Nephron progenitor cell (in vitro differentiated cells): ENCODE data around the gene BANP.
"Not testable (repeated sequence)": the region's sequence is repeated elsewhere in the genome, so short reads cannot be mapped to it uniquely, and the experiment has no call there.

Source experiments
- DNase-seq: peaks from one replicate; pipeline ENCODE4 v3.0.0; 2021
- H3K27ac Mint-ChIP-seq: 2 replicates; pipeline ENCODE4 v1.8.0; 2021; ENCODE audit warnings: mild to moderate bottlenecking, moderate library complexity, mixed read lengths
- H3K27me3 Mint-ChIP-seq: 2 replicates; pipeline ENCODE4 v1.8.0; 2021; ENCODE audit warnings: mild to moderate bottlenecking, low read depth, mixed read lengths; ENCODE audit not compliant: poor library complexity
- H3K36me3 Mint-ChIP-seq: 2 replicates; pipeline ENCODE4 v1.8.0; 2021; ENCODE audit warnings: low read depth, mixed read lengths
- H3K4me1 Mint-ChIP-seq: 2 replicates; pipeline ENCODE4 v1.8.0; 2021; ENCODE audit warnings: mixed read lengths
- H3K4me3 Mint-ChIP-seq: 2 replicates; pipeline ENCODE4 v1.8.0; 2021; ENCODE audit warnings: mild to moderate bottlenecking, moderate library complexity, mixed read lengths
- H3K9me3 Mint-ChIP-seq: 2 replicates; pipeline ENCODE4 v1.8.0; 2021; ENCODE audit warnings: mild to moderate bottlenecking, moderate library complexity, mixed read lengths
- TF ChIP-seq, protein P1 (sequence below): fragments of 200-600 bp; sonication (generic); IDR thresholded peaks from 2 replicates; pipeline ENCODE4 v1.5.0; 2021; ENCODE audit warnings: antibody characterized with exemption

The BANP gene

GRCh38 chr16:88020516-88020885 is 69.3 kb downstream of the BANP start:
- Mint-ChIP-seq H3K9me3 (no peaks in the 10 kb centered on the region), H3K4me1 (peaks cover 48% of the 10 kb centered on the region), H3K27me3 (peaks cover 7% of the 10 kb centered on the region), H3K4me3 (no peak overlapping the region), H3K36me3 (peaks cover 17% of the 10 kb centered on the region), H3K27ac (peak overlapping the region; percentile 6)
- DNase-seq = no peak
- TF ChIP-seq, protein P1, sequence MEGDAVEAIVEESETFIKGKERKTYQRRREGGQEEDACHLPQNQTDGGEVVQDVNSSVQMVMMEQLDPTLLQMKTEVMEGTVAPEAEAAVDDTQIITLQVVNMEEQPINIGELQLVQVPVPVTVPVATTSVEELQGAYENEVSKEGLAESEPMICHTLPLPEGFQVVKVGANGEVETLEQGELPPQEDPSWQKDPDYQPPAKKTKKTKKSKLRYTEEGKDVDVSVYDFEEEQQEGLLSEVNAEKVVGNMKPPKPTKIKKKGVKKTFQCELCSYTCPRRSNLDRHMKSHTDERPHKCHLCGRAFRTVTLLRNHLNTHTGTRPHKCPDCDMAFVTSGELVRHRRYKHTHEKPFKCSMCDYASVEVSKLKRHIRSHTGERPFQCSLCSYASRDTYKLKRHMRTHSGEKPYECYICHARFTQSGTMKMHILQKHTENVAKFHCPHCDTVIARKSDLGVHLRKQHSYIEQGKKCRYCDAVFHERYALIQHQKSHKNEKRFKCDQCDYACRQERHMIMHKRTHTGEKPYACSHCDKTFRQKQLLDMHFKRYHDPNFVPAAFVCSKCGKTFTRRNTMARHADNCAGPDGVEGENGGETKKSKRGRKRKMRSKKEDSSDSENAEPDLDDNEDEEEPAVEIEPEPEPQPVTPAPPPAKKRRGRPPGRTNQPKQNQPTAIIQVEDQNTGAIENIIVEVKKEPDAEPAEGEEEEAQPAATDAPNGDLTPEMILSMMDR = no peak

GRCh38 chr16:88021041-88021970 is 70.1 kb downstream of the BANP start:
- H3K4me3 Mint-ChIP-seq, H3K27me3 Mint-ChIP-seq, DNase-seq, H3K27ac Mint-ChIP-seq, H3K9me3 Mint-ChIP-seq: not testable (repeated sequence)
- peaks cover 17% of the 10 kb centered on the region for H3K36me3 Mint-ChIP-seq
- peaks cover 48% of the 10 kb centered on the region for H3K4me1 Mint-ChIP-seq

GRCh38 chr16:88022076-88023042 is 71.1 kb downstream of the BANP start:
- peaks cover 43% of the 10 kb centered on the region for H3K4me1 Mint-ChIP-seq

DNA sequence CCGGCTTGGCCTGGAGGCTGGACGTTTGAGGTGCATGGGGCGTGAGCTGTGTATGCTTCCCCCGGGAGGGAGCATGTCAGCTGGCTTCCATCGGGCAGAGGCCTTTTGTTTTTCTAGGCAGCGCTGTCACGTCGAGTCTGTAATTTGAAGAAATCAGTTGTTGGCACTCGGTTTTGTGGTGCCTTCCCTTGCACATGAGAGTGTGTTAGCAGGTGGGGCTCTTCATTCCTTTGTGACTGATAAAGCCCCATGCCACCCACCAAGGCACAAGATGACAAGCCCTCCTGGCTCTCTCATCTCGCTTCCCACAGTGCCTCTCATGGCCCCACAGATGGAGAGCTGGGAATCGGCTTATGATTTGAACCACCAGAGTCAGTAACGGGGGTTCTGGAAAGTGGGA is 72.1 kb downstream of the BANP start:
- no peaks in the 10 kb centered on the region for H3K27me3 Mint-ChIP-seq
- peaks cover 21% of the 10 kb centered on the region for H3K36me3 Mint-ChIP-seq
- no peaks in the 10 kb centered on the region for H3K9me3 Mint-ChIP-seq
- H3K4me3 Mint-ChIP-seq = no peak overlapping the region
- no peak overlapping the region for H3K27ac Mint-ChIP-seq
- no peak for DNase-seq
- H3K4me1 Mint-ChIP-seq = peaks cover 50% of the 10 kb centered on the region
- TF ChIP-seq, protein P1 = no peak

More at GRCh38 chr16:88022076-88023042, 71.1 kb downstream of the BANP start:
- Mint-ChIP-seq H3K36me3 (peaks cover 16% of the 10 kb centered on the region), H3K27me3 (peaks cover 7% of the 10 kb centered on the region), H3K27ac (no peak overlapping the region), H3K9me3 (no peaks in the 10 kb centered on the region), H3K4me3 (no peak overlapping the region)
- no peak for DNase-seq
- TF ChIP-seq, protein P1 = no peak

GRCh38 chr16:88023786-88024185 is 72.6 kb downstream of the BANP start:
- DNase-seq = no peak
- Mint-ChIP-seq H3K9me3 (no peaks in the 10 kb centered on the region), H3K4me1 (peaks cover 52% of the 10 kb centered on the region), H3K27ac (peak overlapping the region; percentile 59), H3K4me3 (no peak overlapping the region), H3K27me3 (no peaks in the 10 kb centered on the region), H3K36me3 (peaks cover 24% of the 10 kb centered on the region)
- TF ChIP-seq, protein P1 = no peak

DNA sequence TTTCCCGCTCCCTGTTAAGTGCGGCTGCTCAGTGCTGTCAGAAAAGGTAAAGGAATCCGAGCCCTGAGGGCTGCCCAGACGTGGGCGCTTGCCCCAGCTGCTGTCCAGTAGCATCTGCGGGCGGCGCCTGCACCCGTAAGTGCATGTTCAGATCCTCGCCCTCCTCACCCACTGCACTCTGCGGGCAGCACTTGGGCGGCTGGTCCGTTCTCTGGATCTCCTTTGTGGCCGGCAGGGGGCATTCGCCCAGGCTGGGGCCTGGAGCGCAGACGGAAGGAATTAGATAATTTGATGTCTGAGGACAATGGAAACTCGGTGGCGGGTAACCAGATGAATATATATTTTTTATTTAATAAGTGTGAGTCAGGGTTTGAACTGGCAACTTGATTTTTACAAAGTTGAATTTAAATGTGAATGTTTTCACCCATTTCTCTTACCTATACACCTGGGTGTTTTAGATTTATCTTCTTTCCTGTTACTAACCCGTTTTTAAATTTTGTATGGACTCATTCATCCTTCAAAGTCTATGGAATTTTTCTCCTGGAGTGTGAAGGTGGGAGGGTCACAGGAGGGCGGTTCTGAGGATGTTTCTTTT is 73.4 kb downstream of the BANP start:
- H3K27ac Mint-ChIP-seq, H3K27me3 Mint-ChIP-seq, H3K9me3 Mint-ChIP-seq, H3K4me3 Mint-ChIP-seq: not testable (repeated sequence)
- peaks cover 22% of the 10 kb centered on the region for H3K36me3 Mint-ChIP-seq
- H3K4me1 Mint-ChIP-seq = peaks cover 44% of the 10 kb centered on the region
- peak; percentile 64 for DNase-seq
- TF ChIP-seq, protein P1 = peak; percentile 64

GRCh38 chr16:88025086-88025492 is 73.9 kb downstream of the BANP start:
- H3K4me3 Mint-ChIP-seq, H3K27ac Mint-ChIP-seq, H3K27me3 Mint-ChIP-seq, DNase-seq, H3K9me3 Mint-ChIP-seq: not testable (repeated sequence)
- Mint-ChIP-seq H3K4me1 (peaks cover 39% of the 10 kb centered on the region), H3K36me3 (peaks cover 26% of the 10 kb centered on the region)

DNA sequence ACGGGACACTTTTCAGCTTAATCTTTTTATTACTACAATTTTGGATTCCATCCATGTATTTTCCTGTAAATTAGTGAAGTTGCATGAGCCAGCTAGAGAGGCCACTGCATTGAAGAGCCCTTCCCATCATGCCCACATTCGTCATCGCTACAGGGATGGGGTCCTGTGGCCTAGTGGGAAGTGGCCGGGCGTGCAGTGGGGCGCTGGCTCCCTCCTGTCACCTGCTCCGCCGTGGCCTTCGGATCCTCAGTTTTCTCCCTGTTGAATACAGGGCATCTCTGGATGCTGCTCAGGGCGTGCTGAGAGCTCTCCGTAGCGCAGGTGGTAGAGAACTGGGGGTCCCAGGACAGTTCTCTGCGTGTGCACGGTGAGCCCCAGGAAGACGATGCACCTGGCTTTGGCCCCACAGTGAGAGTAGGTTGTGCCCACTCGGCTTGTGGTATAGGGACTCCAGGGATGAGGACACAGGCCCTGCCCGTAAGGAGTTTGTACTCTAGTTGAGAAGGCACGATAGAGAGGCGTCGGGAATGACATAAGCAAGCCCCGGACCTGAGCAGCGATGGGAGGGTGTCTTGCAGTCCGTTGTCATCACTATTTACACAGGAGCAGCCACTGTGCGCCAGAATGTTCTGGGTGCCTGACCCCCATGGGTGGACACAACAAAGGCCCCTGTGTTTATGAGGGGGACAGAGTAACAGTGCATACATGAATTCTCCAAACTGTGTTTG is 74.8 kb downstream of the BANP start:
- DNase-seq, H3K9me3 Mint-ChIP-seq, H3K4me3 Mint-ChIP-seq, H3K27me3 Mint-ChIP-seq: not testable (repeated sequence)
- Mint-ChIP-seq H3K36me3 (peaks cover 24% of the 10 kb centered on the region), H3K4me1 (peaks cover 32% of the 10 kb centered on the region), H3K27ac (peak overlapping the region; percentile 74)
